HCT116 (cell line): Measurements from ENCODE around the gene ERC2. TPM values are rescaled to one million over a fixed set of nuclear protein-coding genes. Genes with fewer than 3 reads are reported as not detected.

ENCODE experiments used
- ATAC-seq: fragments of 200-7000 bp; cut with Tn5 transposase; 2 replicates; pipeline ENCODE4 v1.9.1; 2020; ENCODE audit warnings: mild to moderate bottlenecking, moderate library complexity
- BruUV-seq: library from RNA; stranded (reverse); fragments of 400-500 nt; replicated peaks from 2 replicates; lab custom pipeline; 2021; lab: Mats Ljungman, UMichigan
- CTCF ChIA-PET: fragments of 300-600 bp; sonication (Branson Sonifier 250); formaldehyde crosslinking; loops from one replicate; lab custom pipeline; 2021; ENCODE audit warnings: antibody characterized with exemption; lab: Charles Lee
- POLR2A ChIA-PET: fragments of 300-600, 350-600 bp; sonication (Branson Sonifier 250); formaldehyde crosslinking; loops from one replicate; lab custom pipeline; 2021; ENCODE audit warnings: antibody characterized with exemption; lab: Charles Lee
- RAD21 ChIA-PET, 2 experiments: fragments of 300-600 bp; sonication (Branson Sonifier 250); formaldehyde crosslinking; loops; one replicate each; lab custom pipeline; 2023; ENCODE audit warnings: low total read pairs in 2 of 2; ENCODE audit not compliant: uncharacterized antibody in 2 of 2, unreplicated experiment in 2 of 2, low non-redundant PET in 1 of 2; lab: Charles Lee
- DNase-seq: peaks from one replicate; pipeline ENCODE4 v3.0.0-alpha.2; 2010; ENCODE audit warnings: low read depth, low spot score
- H2AFZ ChIP-seq: fragments of 200-600 bp; shearing (Covaris generic), sonication (generic); 2 replicates; pipeline ENCODE4 v1.6.1; 2017; ENCODE audit warnings: low read depth, mixed run types, mixed read lengths, antibody characterized with exemption, low read length; ENCODE audit not compliant: poor library complexity, severe bottlenecking
- H3K27ac ChIP-seq: 2 replicates; pipeline ENCODE4 v1.5.1; 2012; ENCODE audit warnings: low read depth, low read length
- H3K27me3 ChIP-seq: fragments of 200-600 bp; sonication (generic); 2 replicates; pipeline ENCODE4 v1.6.1; 2016; ENCODE audit warnings: mixed run types, low read length, mixed read lengths; ENCODE audit not compliant: insufficient read depth
- H3K36me3 ChIP-seq, 2 experiments: fragments of 200-500 bp in 1 of 2; fragments of 200-600 bp in 1 of 2; sonication (Bioruptor generic) in 1 of 2; sonication (generic) in 1 of 2; 2 replicates each; pipeline versions ENCODE4 v1.5.1 to v1.6.1; 2014 to 2016; ENCODE audit warnings: low read length in 2 of 2, inconsistent platforms in 1 of 2, mixed read lengths in 1 of 2, mixed run types in 1 of 2; ENCODE audit not compliant: insufficient read depth in 2 of 2, control insufficient read depth in 1 of 2
- H3K4me1 ChIP-seq, 2 experiments: fragments of 200-600 bp in 1 of 2; sonication (generic) in 1 of 2; 2 replicates each; pipeline versions ENCODE4 v1.5.1 to v1.6.1; 2012 to 2017; ENCODE audit warnings: low read length in 2 of 2, inconsistent platforms in 1 of 2, mild to moderate bottlenecking in 1 of 2, mixed read lengths in 1 of 2, mixed run types in 1 of 2, moderate library complexity in 1 of 2; ENCODE audit not compliant: insufficient read depth in 2 of 2, control insufficient read depth in 1 of 2
- H3K4me2 ChIP-seq: fragments of 200-600 bp; sonication (generic); 2 replicates; pipeline ENCODE4 v1.6.1; 2017; ENCODE audit warnings: mixed run types, low read length, mixed read lengths
- H3K4me3 ChIP-seq, 2 experiments: fragments of 200-600 bp in 1 of 2; sonication (generic) in 1 of 2; replicated peaks in 1 of 2; 2 replicates each; pipeline ENCODE4 v1.5.1; 2011 to 2016; ENCODE audit warnings: low read length in 2 of 2, control low read depth in 1 of 2, low read depth in 1 of 2, mild to moderate bottlenecking in 1 of 2, mixed read lengths in 1 of 2, mixed run types in 1 of 2
- H3K79me2 ChIP-seq: fragments of 200-600 bp; sonication (generic); 2 replicates; pipeline ENCODE4 v1.6.1; 2017; ENCODE audit warnings: mild to moderate bottlenecking, mixed run types, low read length, moderate library complexity, mixed read lengths; ENCODE audit not compliant: insufficient read depth
- H3K9ac ChIP-seq: fragments of 200-600 bp; sonication (generic); 2 replicates; pipeline ENCODE4 v1.6.1; 2016; ENCODE audit warnings: low read length, mixed read lengths
- H3K9me2 ChIP-seq: fragments of 200-600 bp; sonication (generic), shearing (Covaris generic); 2 replicates; pipeline ENCODE4 v1.6.1; 2017; ENCODE audit warnings: mixed run types, mild to moderate bottlenecking, moderate library complexity; ENCODE audit not compliant: insufficient read depth
- H3K9me3 ChIP-seq, 2 experiments: fragments of 200-500 bp in 1 of 2; fragments of 200-600 bp in 1 of 2; sonication (Bioruptor generic) in 1 of 2; sonication (generic) in 1 of 2; 2 replicates each; pipeline ENCODE4 v1.6.1; 2014 to 2017; ENCODE audit warnings: low read length in 2 of 2, mixed read lengths in 2 of 2, inconsistent platforms in 1 of 2, low read depth in 1 of 2, mild to moderate bottlenecking in 1 of 2, mixed run types in 1 of 2, moderate library complexity in 1 of 2; ENCODE audit not compliant: control insufficient read depth in 1 of 2, insufficient read depth in 1 of 2
- H4K20me1 ChIP-seq: fragments of 200-600 bp; sonication (generic), shearing (Covaris generic); 2 replicates; pipeline ENCODE4 v1.6.1; 2017; ENCODE audit warnings: mixed run types, mild to moderate bottlenecking, moderate library complexity; ENCODE audit not compliant: insufficient read depth
- ATF3 ChIP-seq: IDR thresholded peaks from 2 replicates; pipeline ENCODE4 v1.6.1; 2012
- ELF1 ChIP-seq: IDR thresholded peaks from 2 replicates; pipeline ENCODE4 v1.6.1; 2012; ENCODE audit warnings: low read depth, borderline replicate concordance
- EZH2phosphoT487 ChIP-seq: fragments of 200-600 bp; IDR thresholded peaks from 2 replicates; pipeline ENCODE4 v1.6.1; 2018; ENCODE audit warnings: antibody characterized with exemption, borderline replicate concordance
- POLR2AphosphoS5 ChIP-seq: IDR thresholded peaks from 2 replicates; pipeline ENCODE4 v1.6.1; 2011; ENCODE audit warnings: mild to moderate bottlenecking, low read depth, low read length, moderate library complexity
- SIN3A ChIP-seq: IDR thresholded peaks from 2 replicates; pipeline ENCODE4 v1.6.1; 2012; ENCODE audit warnings: low read depth
- ZNF274 ChIP-seq: fragments of 200-500 bp; sonication (Bioruptor generic); IDR thresholded peaks from 2 replicates; pipeline ENCODE4 v1.6.1; 2014; ENCODE audit warnings: mild to moderate bottlenecking, low read depth, low read length, inconsistent platforms
- intact Hi-C: fragments of 100-400 bp; cut with micrococcal nuclease; formaldehyde crosslinking; loops from 2 replicates; pipeline ENCODE4 v1.10.0; 2022
- total RNA-seq: library from RNA; stranded (reverse); gene quantifications from one replicate; pipeline ENCODE4 v1.2.1, GENCODE V29; 2021; ENCODE audit not compliant: unreplicated experiment
- TF ChIP-seq, protein P1 (sequence below), 3 experiments: fragments of 200-600 bp in 1 of 3; sonication (generic) in 1 of 3; IDR thresholded peaks in 2 of 3; conservative IDR thresholded peaks in 1 of 3; 2 replicates each; pipeline ENCODE4 v1.5.1; 2012 to 2017; ENCODE audit warnings: low read depth in 2 of 3, low read length in 2 of 3, antibody characterized with exemption in 1 of 3, borderline replicate concordance in 1 of 3, control low read depth in 1 of 3, mild to moderate bottlenecking in 1 of 3, mixed read lengths in 1 of 3, mixed run types in 1 of 3, moderate library complexity in 1 of 3; ENCODE audit not compliant: insufficient read depth in 1 of 3

Gene ERC2
- total RNA-seq, 1 experiment from 2014 or later: not detected

- TF ChIP-seq SIN3A (peak; percentile 39; the same call in 1 of the 2 replicates), ATF3 (no peak), POLR2AphosphoS5 (peak; percentile 47; the same call in 1 of the 2 replicates)
Measured at GRCh38 chr3:56494679-56495322, 26.5 kb upstream of the ERC2 start (continued).

- Histone ChIP-seq H2AFZ (no peak overlapping the region), H3K9me3 (no peaks in the 10 kb centered on the region), H3K36me3 (no peaks in the 10 kb centered on the region), H3K9me2 (no peaks in the 10 kb centered on the region), H3K4me1 (no peaks in the 10 kb centered on the region), H3K9ac (no peak overlapping the region), H3K27ac (no peak overlapping the region), H3K4me2 (no peak overlapping the region), H3K4me3 (no peak overlapping the region), H3K79me2 (no peaks in the 10 kb centered on the region), H4K20me1 (no peaks in the 10 kb centered on the region), H3K27me3 (peaks cover 50% of the 10 kb centered on the region)
- RAD21 ChIA-PET: no interaction called here
- DNase-seq (no peak), ATAC-seq (no peak)
- BruUV-seq: no TSS peak
- intact Hi-C loops: no loop called here
- TF ChIP-seq ELF1 (no peak), ZNF274 (no peak), ATF3 (no peak), EZH2phosphoT487 (no peak)
- TF ChIP-seq, protein P1, sequence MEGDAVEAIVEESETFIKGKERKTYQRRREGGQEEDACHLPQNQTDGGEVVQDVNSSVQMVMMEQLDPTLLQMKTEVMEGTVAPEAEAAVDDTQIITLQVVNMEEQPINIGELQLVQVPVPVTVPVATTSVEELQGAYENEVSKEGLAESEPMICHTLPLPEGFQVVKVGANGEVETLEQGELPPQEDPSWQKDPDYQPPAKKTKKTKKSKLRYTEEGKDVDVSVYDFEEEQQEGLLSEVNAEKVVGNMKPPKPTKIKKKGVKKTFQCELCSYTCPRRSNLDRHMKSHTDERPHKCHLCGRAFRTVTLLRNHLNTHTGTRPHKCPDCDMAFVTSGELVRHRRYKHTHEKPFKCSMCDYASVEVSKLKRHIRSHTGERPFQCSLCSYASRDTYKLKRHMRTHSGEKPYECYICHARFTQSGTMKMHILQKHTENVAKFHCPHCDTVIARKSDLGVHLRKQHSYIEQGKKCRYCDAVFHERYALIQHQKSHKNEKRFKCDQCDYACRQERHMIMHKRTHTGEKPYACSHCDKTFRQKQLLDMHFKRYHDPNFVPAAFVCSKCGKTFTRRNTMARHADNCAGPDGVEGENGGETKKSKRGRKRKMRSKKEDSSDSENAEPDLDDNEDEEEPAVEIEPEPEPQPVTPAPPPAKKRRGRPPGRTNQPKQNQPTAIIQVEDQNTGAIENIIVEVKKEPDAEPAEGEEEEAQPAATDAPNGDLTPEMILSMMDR (IDR thresholded peaks at IDR 0.05 in 2 of 3, conservative IDR thresholded peaks at IDR 0.05 in 1 of 3; ENCODE audit: borderline replicate concordance in 1 of 3, insufficient read depth in 1 of 3, low read depth in 2 of 3, low read length in 2 of 3): no peak
- CTCF ChIA-PET: no interaction called here
- POLR2A ChIA-PET: no interaction called here
Measured at GRCh38 chr3:56491566-56491965, 23.3 kb upstream of the ERC2 start.
